Cardiac fibroblast (primary cell): ENCODE results near the gene KLHL17.

Experiments used
- DNase-seq, 2 donors: peaks; one replicate each; pipeline versions ENCODE4 v3.0.0 to v3.0.0-alpha.2; 2010; ENCODE audit warnings: low read depth in 2 of 2
- H3K4me3 ChIP-seq, 2 donors: replicated peaks in 1 of 2; 1 replicate in 1 of 2; 2 replicates in 1 of 2; pipeline ENCODE4 v1.5.1; 2011; ENCODE audit warnings: low read depth in 2 of 2, low read length in 2 of 2, mild to moderate bottlenecking in 2 of 2, moderate library complexity in 1 of 2
- CTCF ChIP-seq: IDR thresholded peaks from one replicate; pipeline ENCODE4 v1.5.1; 2011; ENCODE audit warnings: low read depth, mild to moderate bottlenecking, low read length, inconsistent platforms

Gene KLHL17

DNA sequence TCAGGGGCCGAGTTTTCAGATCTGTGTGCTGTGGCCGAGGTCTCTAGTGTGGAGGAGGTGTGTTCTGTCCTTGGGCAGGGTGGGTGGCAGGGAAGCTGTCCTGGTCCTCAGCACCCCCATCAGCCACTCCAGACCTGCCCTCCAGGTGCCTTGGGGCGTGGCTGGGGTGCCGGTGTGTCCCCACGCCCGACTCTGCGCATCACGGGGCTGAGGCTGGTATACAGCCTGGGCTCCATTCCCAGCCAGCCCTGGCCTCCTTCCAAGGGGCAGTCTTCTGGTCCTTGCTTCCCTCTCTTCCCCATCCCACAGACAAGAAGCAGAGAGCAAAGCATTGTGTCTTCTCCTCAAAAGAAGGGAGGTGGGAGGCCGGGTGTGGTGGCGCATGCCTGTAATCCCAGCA, 32.6 kb upstream of the KLHL17 start:
- no peak overlapping the region for H3K4me3 ChIP-seq
- TF ChIP-seq CTCF, result no peak
- no peak for DNase-seq

- no peak overlapping the region for H3K4me3 ChIP-seq
- TF ChIP-seq CTCF, result no peak
- DNase-seq, result no peak
Measured at GRCh38 chr1:928825-929661, 31.3 kb upstream of the KLHL17 start.

GRCh38 chr1:929712-930632, 30.4 kb upstream of the KLHL17 start:
- no peak for TF ChIP-seq CTCF
- no peak for DNase-seq
- H3K4me3 ChIP-seq, result no peak overlapping the region

DNA sequence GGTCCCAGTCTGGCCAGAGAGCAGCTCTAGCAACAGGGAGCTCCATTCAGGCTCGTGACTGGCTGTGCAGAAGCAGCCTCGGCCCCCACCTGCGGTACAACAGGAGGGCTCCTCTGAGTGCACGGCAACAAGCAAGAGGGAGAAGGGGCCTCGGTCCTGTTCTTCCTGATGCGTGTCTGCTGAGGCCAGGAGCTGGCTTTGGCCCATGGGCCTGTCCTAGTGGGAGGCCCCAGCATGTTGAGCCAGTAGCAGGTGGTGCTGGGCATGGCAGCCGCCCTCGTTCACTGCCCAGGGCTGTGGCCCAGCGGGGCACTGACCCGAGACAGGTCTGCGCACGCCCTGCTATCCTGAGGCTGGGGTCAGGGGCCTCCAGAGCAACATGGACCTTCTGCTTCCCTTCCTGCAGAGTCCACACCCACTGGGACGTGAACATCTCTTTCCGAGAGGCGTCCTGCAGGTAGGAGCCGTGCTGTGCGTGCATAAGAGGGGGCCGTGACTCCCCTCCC, 29.7 kb upstream of the KLHL17 start:
- no peak for DNase-seq
- no peak for TF ChIP-seq CTCF
- H3K4me3 ChIP-seq, result no peak overlapping the region

DNA sequence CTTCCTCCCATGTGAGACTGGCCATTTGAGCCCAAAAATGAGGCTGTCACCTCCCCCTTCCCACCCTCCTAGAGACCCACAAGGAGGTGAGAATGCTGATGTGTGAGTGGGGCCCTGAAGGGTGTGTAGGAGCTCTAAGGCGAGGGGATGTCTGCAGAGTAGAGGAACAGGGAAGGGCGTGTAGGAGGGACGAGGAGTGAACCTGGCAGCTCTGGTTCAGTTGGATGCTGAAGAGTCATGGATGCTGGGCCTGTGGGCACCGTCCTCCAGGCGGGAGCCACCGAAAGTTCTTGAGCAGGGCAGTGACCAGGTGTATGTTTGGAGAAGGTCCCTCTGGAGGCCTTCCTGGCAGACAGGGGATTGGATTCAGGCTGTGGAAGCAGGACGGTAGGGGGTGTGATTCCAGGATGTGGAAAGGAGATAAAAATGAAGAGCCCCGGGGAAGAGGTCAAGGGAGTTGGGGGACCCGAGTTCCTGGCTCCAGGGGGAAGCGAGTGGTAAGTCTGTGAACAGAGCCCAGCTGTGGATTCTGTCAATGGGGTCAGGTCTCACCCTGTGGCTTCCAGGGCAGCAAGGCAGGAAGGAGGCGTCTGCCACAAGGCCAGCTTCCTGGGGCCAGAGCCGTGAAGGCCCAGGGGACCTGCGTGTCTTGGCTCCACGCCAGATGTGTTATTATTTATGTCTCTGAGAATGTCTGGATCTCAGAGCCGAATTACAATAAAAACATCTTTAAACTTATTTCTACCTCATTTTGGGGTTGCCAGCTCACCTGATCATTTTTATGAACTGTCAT, 28.8 kb upstream of the KLHL17 start:
- peak; percentile 5 for TF ChIP-seq CTCF
- H3K4me3 ChIP-seq, result no peak overlapping the region
- no peak for DNase-seq

- TF ChIP-seq CTCF, result no peak
Measured at GRCh38 chr1:932173-932510, 28.2 kb upstream of the KLHL17 start.

More at GRCh38 chr1:932173-932510, 28.2 kb upstream of the KLHL17 start:
- no peak for DNase-seq
- H3K4me3 ChIP-seq, result no peak overlapping the region
